ENCODE data around the gene TXNRD2.

GRCh38 chr22:19958083-19959042 is 16.7 kb upstream of the TXNRD2 start:
- TF ChIP-seq POLR2A (IDR thresholded peaks at IDR 0.05; ENCODE audit: low read length) (no peak), GATA1 (IDR thresholded peaks at IDR 0.05; ENCODE audit: low read depth, low read length) (no peak)

All from erythroblast (primary cell).